Measurements from ENCODE around the gene TGFB1.

DNA sequence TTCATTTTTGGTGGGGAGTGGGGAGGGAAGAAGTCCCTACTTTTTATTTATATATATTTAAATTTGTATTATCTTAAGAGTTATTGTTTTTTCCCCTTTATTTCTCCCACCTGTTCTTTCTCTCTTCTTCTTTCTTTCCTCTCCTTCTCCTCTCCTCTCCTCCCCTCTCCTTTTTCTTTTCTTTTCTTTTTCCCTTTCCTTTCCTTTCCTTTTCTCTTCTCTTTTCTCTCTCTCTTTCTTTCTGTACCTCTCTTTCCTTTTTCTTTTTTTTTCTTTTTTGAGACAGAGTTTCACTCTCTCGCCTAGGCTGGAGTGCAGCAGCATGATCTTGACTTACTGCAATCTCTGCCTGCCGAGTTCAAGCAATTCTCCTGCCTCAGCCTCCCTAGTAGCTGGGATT is 45.8 kb upstream of the TGFB1 start:
- TF ChIP-seq, protein P1, sequence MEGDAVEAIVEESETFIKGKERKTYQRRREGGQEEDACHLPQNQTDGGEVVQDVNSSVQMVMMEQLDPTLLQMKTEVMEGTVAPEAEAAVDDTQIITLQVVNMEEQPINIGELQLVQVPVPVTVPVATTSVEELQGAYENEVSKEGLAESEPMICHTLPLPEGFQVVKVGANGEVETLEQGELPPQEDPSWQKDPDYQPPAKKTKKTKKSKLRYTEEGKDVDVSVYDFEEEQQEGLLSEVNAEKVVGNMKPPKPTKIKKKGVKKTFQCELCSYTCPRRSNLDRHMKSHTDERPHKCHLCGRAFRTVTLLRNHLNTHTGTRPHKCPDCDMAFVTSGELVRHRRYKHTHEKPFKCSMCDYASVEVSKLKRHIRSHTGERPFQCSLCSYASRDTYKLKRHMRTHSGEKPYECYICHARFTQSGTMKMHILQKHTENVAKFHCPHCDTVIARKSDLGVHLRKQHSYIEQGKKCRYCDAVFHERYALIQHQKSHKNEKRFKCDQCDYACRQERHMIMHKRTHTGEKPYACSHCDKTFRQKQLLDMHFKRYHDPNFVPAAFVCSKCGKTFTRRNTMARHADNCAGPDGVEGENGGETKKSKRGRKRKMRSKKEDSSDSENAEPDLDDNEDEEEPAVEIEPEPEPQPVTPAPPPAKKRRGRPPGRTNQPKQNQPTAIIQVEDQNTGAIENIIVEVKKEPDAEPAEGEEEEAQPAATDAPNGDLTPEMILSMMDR (conservative IDR thresholded peaks at IDR 0.05; ENCODE audit: low read length) = no peak
- no peak for TF ChIP-seq EZH2phosphoT487 (IDR thresholded peaks at IDR 0.05; ENCODE audit: borderline replicate concordance)

Data from Loucy (cell line).